HFF-Myc (cell line): ENCODE measurements around the gene PLCE1.

ENCODE experiments used
- DNase-seq: peaks from one replicate; pipeline ENCODE4 v3.0.0-alpha.2; 2011; ENCODE audit warnings: low read depth; ENCODE audit errors: extremely low read depth
- H3K4me3 ChIP-seq: replicated peaks from 2 replicates; pipeline ENCODE4 v1.5.1; 2011; ENCODE audit warnings: low read depth, mild to moderate bottlenecking, control low read depth, low read length
- TF ChIP-seq, protein P1 (sequence below): IDR thresholded peaks from 2 replicates; pipeline ENCODE4 v1.5.1; 2012; ENCODE audit warnings: mild to moderate bottlenecking, low read depth, low read length, control low read depth; ENCODE audit errors: missing control alignments

The PLCE1 gene

GRCh38 chr10:93993782-93994437 is at the start of gene PLCE1:
Gene PLCE1 (plus strand): TSS chr10:93993931. CDS start chr10:94031047, 37,116 bp downstream.
- TF ChIP-seq, protein P1, sequence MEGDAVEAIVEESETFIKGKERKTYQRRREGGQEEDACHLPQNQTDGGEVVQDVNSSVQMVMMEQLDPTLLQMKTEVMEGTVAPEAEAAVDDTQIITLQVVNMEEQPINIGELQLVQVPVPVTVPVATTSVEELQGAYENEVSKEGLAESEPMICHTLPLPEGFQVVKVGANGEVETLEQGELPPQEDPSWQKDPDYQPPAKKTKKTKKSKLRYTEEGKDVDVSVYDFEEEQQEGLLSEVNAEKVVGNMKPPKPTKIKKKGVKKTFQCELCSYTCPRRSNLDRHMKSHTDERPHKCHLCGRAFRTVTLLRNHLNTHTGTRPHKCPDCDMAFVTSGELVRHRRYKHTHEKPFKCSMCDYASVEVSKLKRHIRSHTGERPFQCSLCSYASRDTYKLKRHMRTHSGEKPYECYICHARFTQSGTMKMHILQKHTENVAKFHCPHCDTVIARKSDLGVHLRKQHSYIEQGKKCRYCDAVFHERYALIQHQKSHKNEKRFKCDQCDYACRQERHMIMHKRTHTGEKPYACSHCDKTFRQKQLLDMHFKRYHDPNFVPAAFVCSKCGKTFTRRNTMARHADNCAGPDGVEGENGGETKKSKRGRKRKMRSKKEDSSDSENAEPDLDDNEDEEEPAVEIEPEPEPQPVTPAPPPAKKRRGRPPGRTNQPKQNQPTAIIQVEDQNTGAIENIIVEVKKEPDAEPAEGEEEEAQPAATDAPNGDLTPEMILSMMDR: no peak
- H3K4me3 ChIP-seq: peak within 1 kb of the TSS; percentile 39
- no peak for DNase-seq

DNA sequence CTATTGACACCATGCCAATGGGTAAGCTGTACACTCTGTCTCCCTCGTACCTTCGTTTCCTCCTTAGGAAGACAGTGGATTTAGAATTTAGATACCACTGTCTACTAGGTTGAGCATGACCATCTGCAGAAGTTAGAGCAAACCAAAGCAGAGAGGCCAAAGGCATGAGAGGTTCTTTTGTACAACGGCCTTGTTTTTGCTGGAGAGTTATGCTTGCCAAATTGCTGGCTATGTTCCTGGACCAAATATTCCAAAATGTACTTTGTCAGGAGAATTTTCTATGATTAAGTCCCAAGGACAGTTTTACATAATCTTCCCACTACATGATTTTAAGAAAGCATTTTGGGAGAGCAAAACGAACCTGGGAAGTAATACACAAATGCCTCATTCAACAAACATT is 47.9 kb upstream of the PLCE1 start:
- no peak for DNase-seq
- TF ChIP-seq, protein P1: no peak
- H3K4me3 ChIP-seq: no peak overlapping the region

DNA sequence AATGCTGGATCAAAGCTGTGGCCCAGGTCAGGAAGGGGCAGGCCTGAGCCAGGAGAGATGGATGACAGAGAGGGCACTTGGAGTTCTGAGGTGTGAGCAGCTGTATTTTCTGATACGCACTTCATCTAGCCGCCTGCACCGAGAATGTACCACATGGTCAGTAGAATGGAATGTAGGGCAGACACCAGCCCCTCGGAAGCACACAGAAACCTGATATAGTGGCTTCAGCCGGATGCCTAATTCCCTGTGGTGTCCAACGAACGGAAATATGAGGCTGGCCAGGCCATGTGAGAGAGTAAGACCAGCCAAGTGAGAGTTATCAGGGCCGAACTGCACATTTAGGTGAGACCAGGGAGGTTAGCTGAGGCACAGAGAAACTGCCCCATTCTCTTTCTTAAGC is 46.7 kb upstream of the PLCE1 start:
- no peak overlapping the region for H3K4me3 ChIP-seq
- TF ChIP-seq, protein P1: no peak
- DNase-seq: peak; percentile 54

GRCh38 chr10:93947524-93947923 is 46.2 kb upstream of the PLCE1 start:
- TF ChIP-seq, protein P1: no peak
- no peak overlapping the region for H3K4me3 ChIP-seq
- no peak for DNase-seq

DNA sequence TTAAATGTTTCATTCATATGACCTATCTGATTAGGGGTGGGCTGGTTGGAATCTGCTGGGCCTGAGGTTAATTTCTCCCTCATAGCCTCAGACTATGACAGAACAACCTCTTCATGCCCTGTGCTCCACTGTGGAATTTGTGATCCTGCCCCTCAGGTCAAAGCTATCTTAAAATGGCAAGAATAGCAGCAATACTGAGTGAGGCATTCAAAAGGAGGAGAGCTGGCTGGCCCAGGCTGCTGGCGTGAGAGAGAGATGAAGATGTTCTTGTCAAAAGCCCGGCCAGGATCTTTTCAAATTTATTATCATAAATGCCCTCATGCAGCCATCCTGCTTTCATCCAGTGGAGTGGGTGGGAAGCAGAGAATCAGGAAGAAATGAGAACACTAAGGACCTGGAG is 41.8 kb upstream of the PLCE1 start:
- DNase-seq: no peak
- TF ChIP-seq, protein P1: no peak

GRCh38 chr10:93954299-93954698 is 39.4 kb upstream of the PLCE1 start:
- DNase-seq: no peak
- TF ChIP-seq, protein P1: no peak
- no peak overlapping the region for H3K4me3 ChIP-seq

More for the DNA sequence above, 41.8 kb upstream of the PLCE1 start:
- no peak overlapping the region for H3K4me3 ChIP-seq

DNA sequence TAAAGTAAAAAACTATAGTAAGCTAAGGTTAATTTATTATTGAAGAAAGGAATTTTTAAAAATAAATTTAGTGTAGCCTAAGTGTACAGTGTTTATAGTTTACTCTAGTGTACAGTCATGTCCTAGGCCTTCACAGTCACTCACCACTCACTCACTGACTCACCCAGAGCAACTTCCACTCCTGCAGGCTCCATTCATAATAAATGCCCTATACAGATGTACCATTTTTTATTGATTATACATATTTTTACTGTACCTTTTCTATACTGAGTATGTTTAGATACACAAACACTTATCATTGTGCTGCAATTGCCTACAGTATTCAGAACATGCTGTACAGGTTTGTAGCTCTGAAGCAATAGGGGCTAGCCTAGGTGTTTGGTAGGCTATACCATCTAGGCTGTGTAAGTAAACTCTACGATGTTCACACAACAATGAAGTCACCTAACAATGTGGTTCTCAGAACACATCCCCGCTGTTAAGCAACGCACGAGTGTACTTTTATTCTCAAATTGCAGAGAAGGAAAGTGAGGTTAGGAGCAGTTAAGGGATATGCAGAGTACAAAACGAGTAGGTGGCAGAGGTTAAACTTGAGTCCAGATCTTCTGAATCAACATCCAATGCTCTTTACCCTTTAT is 38.9 kb upstream of the PLCE1 start:
- DNase-seq: no peak
- no peak overlapping the region for H3K4me3 ChIP-seq
- TF ChIP-seq, protein P1: no peak
